Erythroblast (primary cell): Measurements from ENCODE around the gene PHRF1.

ENCODE experiments used
- DNase-seq, 2 experiments: peaks; one replicate each; lab custom pipeline; 2025; lab: John Stamatoyannopoulos, UW
- GATA1 ChIP-seq: IDR thresholded peaks from 2 replicates; pipeline ENCODE4 v1.6.1; 2011; ENCODE audit warnings: low read depth, mild to moderate bottlenecking, control low read depth, low read length, moderate library complexity
- POLR2A ChIP-seq: IDR thresholded peaks from 2 replicates; pipeline ENCODE4 v1.6.1; 2011; ENCODE audit warnings: mild to moderate bottlenecking, low read length

Gene PHRF1

GRCh38 chr11:595400-595799 is 19.1 kb downstream of the PHRF1 start:
- TF ChIP-seq POLR2A (no peak), GATA1 (no peak)
- DNase-seq, result no peak

GRCh38 chr11:596374-596773 is 20.1 kb downstream of the PHRF1 start:
- TF ChIP-seq GATA1, result no peak
- no peak for TF ChIP-seq POLR2A
- DNase-seq, result no peak

- TF ChIP-seq POLR2A (no peak), GATA1 (no peak)
- no peak for DNase-seq
Measured at GRCh38 chr11:597166-597725, 21.0 kb downstream of the PHRF1 start.

GRCh38 chr11:598005-598680 is 21.9 kb downstream of the PHRF1 start:
- no peak for DNase-seq
- no peak for TF ChIP-seq POLR2A
- no peak for TF ChIP-seq GATA1

- TF ChIP-seq POLR2A (no peak), GATA1 (no peak)
- DNase-seq, result no peak
Measured at GRCh38 chr11:601573-602245, 25.4 kb downstream of the PHRF1 start.

- TF ChIP-seq POLR2A, result no peak
- TF ChIP-seq GATA1, result no peak
- no peak for DNase-seq
Measured at GRCh38 chr11:603154-603553, 26.9 kb downstream of the PHRF1 start.

GRCh38 chr11:605286-606129 is 29.2 kb downstream of the PHRF1 start:
- no peak for TF ChIP-seq GATA1
- no peak for TF ChIP-seq POLR2A
- DNase-seq, result no peak

- TF ChIP-seq GATA1, result no peak
- no peak for TF ChIP-seq POLR2A
- DNase-seq, result peak in 1 of 2 experiments; percentile 31
Measured at GRCh38 chr11:606245-606644, 30.0 kb downstream of the PHRF1 start.

GRCh38 chr11:607020-607780 is 30.9 kb downstream of the PHRF1 start:
- TF ChIP-seq GATA1 (no peak), POLR2A (no peak)
- no peak for DNase-seq

DNA sequence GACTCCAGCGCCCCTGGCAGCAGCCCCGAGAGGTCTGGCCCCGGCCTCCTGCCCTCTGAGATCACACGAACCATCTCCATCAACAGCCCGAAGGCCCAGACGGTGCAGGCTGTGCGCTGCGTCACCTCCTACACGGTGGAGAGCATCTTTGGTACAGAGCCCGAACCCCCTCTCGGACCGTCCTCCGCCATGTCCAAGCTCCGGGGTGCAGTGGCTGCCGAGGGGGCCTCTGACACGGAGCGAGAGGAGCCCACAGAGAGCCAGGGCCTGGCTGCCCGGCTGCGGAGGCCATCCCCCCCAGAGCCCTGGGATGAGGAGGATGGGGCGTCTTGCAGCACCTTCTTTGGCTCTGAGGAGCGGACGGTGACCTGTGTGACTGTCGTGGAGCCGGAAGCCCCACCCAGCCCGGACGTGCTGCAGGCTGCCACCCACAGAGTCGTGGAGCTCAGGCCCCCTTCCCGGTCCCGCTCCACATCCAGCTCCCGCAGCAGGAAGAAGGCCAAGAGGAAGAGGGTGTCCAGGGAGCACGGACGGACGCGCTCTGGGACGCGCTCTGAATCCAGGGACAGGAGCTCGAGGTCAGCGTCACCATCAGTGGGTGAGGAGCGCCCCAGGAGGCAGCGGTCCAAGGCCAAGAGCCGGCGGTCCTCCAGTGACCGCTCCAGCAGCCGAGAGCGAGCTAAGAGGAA is 31.8 kb downstream of the PHRF1 start:
- DNase-seq, result no peak

GRCh38 chr11:608791-609251 is 32.6 kb downstream of the PHRF1 start:
- DNase-seq, result no peak
- TF ChIP-seq POLR2A, result no peak
- TF ChIP-seq GATA1, result no peak

More for the DNA sequence above, 31.8 kb downstream of the PHRF1 start:
- TF ChIP-seq GATA1, result no peak
- TF ChIP-seq POLR2A, result no peak

GRCh38 chr11:609341-609811 is 33.1 kb downstream of the PHRF1 start:
- no peak for DNase-seq
- no peak for TF ChIP-seq POLR2A
- TF ChIP-seq GATA1, result no peak
